Measurements from ENCODE around the gene SLC25A6. TPM values are rescaled to one million over a fixed set of nuclear protein-coding genes. Genes with fewer than 3 reads are reported as not detected.

Gene SLC25A6
- polyA plus RNA-seq, 1 donor from 2014 or later: 184 TPM

- TF ChIP-seq REST (IDR thresholded peaks at IDR 0.05; ENCODE audit: borderline replicate concordance): no peak
These were observed 3.3 kb downstream of the SLC25A6 start (continued) for GRCh38 chrX:1388651-1389050.

GRCh38 chrX:1387141-1387776 lies 4.7 kb downstream of the SLC25A6 start:
- no peak overlapping the region for H3K27ac ChIP-seq (ENCODE audit: low read length)
- no peaks in the 10 kb centered on the region for H3K36me3 ChIP-seq (ENCODE audit: insufficient read depth, low read length)
- no peak for TF ChIP-seq SMC3 (conservative IDR thresholded peaks at IDR 0.05; ENCODE audit: poor library complexity)
- no peak for TF ChIP-seq EZH2 (IDR thresholded peaks at IDR 0.05; ENCODE audit: borderline replicate concordance, insufficient read depth, low read length, poor library complexity, severe bottlenecking)
- no peak for TF ChIP-seq RAD21 (conservative IDR thresholded peaks at IDR 0.05)
- no peak for TF ChIP-seq TAF1 (IDR thresholded peaks at IDR 0.05; ENCODE audit: low read depth)
- no peak for TF ChIP-seq CTCF (IDR thresholded peaks at IDR 0.05; ENCODE audit: poor library complexity, severe bottlenecking)
- no peak overlapping the region for H2AFZ ChIP-seq (ENCODE audit: low read depth, low read length)
- no peaks in the 10 kb centered on the region for H3K9me3 ChIP-seq (ENCODE audit: low read length)
- H3F3A ChIP-seq (ENCODE audit: insufficient read depth, low read length, poor library complexity, severe bottlenecking): no peaks in the 10 kb centered on the region
- no peaks in the 10 kb centered on the region for H3K27me3 ChIP-seq (ENCODE audit: insufficient read depth, low read depth, low read length)
- no peaks in the 10 kb centered on the region for H4K20me1 ChIP-seq (ENCODE audit: insufficient read depth)
- H3K4me3 ChIP-seq (ENCODE audit: low read length): no peak overlapping the region
- H3K4me2 ChIP-seq (ENCODE audit: low read length): no peak overlapping the region
- H3K79me2 ChIP-seq (replicated peaks; ENCODE audit: insufficient read depth, low read length): peaks cover 21% of the 10 kb centered on the region
- H3K9me2 ChIP-seq (ENCODE audit: insufficient read depth, low read length): no peaks in the 10 kb centered on the region
- H3K9ac ChIP-seq (ENCODE audit: low read length): no peak overlapping the region

- no peaks in the 10 kb centered on the region for H4K20me1 ChIP-seq (ENCODE audit: insufficient read depth)
These were observed 5.4 kb downstream of the SLC25A6 start for GRCh38 chrX:1386338-1387127.

More at GRCh38 chrX:1386338-1387127, 5.4 kb downstream of the SLC25A6 start:
- no peaks in the 10 kb centered on the region for H3K36me3 ChIP-seq (ENCODE audit: insufficient read depth, low read length)
- TF ChIP-seq CTCF (IDR thresholded peaks at IDR 0.05; ENCODE audit: poor library complexity, severe bottlenecking) (no peak), POLR2AphosphoS5 (IDR thresholded peaks at IDR 0.05) (no peak), TAF1 (IDR thresholded peaks at IDR 0.05; ENCODE audit: low read depth) (no peak), EP300 (conservative IDR thresholded peaks at IDR 0.05; ENCODE audit: poor library complexity, severe bottlenecking) (no peak), REST (IDR thresholded peaks at IDR 0.05; ENCODE audit: borderline replicate concordance) (no peak), MXI1 (conservative IDR thresholded peaks at IDR 0.05; ENCODE audit: poor library complexity, severe bottlenecking) (no peak), EZH2 (IDR thresholded peaks at IDR 0.05; ENCODE audit: borderline replicate concordance, insufficient read depth, low read length, poor library complexity, severe bottlenecking) (no peak), SMC3 (conservative IDR thresholded peaks at IDR 0.05; ENCODE audit: poor library complexity) (no peak), RAD21 (conservative IDR thresholded peaks at IDR 0.05) (no peak)
- no peak overlapping the region for H3K27ac ChIP-seq (ENCODE audit: low read length)
- H3K9ac ChIP-seq (ENCODE audit: low read length): no peak overlapping the region
- H3K9me2 ChIP-seq (ENCODE audit: insufficient read depth, low read length): no peaks in the 10 kb centered on the region
- H3K27me3 ChIP-seq (ENCODE audit: insufficient read depth, low read depth, low read length): no peaks in the 10 kb centered on the region
- no peaks in the 10 kb centered on the region for H3F3A ChIP-seq (ENCODE audit: insufficient read depth, low read length, poor library complexity, severe bottlenecking)
- H2AFZ ChIP-seq (ENCODE audit: low read depth, low read length): no peak overlapping the region
- no peak overlapping the region for H3K4me3 ChIP-seq (ENCODE audit: low read length)
- no peaks in the 10 kb centered on the region for H3K9me3 ChIP-seq (ENCODE audit: low read length)
- H3K79me2 ChIP-seq (replicated peaks; ENCODE audit: insufficient read depth, low read length): peaks cover 21% of the 10 kb centered on the region
- H3K4me2 ChIP-seq (ENCODE audit: low read length): no peak overlapping the region
